Keratinocyte (primary cell): ENCODE measurements around the gene ZBTB2.

Source experiments
- EZH2 ChIP-seq: IDR thresholded peaks from one replicate; pipeline ENCODE4 v1.6.1; 2012; ENCODE audit warnings: inconsistent platforms, mild to moderate bottlenecking, low read length, moderate library complexity
- TF ChIP-seq, protein P1 (sequence below), 3 experiments: IDR thresholded peaks in 1 of 3; conservative IDR thresholded peaks in 1 of 3; optimal IDR thresholded peaks in 1 of 3; 2 replicates in 2 of 3; 3 replicates in 1 of 3; pipeline versions ENCODE3 to v1.5.1; 2011; ENCODE audit warnings: low read length in 3 of 3, mild to moderate bottlenecking in 3 of 3, moderate library complexity in 2 of 3, control low read depth in 1 of 3, inconsistent platforms in 1 of 3; ENCODE audit not compliant: insufficient read depth in 2 of 3; ENCODE audit errors: extremely low read depth in 1 of 3

DNA sequence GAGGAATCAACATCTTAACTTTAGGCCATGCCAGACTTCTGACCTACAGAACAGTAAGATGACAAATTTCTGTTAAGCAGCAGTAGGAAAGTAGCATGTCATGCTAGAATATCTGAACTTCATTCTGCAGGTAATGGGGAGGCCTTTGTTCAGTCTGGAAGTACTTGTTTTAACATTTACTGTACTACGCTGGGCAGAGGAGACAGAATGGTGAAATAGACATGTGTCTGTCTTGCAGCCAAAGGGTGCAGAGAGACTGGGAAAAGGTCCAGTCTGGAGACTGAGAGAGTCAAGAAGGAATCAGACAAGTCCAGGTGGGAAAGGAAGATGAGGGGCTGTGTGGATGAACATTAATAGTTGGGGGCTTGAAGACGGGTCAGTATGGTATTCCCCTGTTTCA, 17.5 kb upstream of the ZBTB2 start:
- TF ChIP-seq, protein P1, sequence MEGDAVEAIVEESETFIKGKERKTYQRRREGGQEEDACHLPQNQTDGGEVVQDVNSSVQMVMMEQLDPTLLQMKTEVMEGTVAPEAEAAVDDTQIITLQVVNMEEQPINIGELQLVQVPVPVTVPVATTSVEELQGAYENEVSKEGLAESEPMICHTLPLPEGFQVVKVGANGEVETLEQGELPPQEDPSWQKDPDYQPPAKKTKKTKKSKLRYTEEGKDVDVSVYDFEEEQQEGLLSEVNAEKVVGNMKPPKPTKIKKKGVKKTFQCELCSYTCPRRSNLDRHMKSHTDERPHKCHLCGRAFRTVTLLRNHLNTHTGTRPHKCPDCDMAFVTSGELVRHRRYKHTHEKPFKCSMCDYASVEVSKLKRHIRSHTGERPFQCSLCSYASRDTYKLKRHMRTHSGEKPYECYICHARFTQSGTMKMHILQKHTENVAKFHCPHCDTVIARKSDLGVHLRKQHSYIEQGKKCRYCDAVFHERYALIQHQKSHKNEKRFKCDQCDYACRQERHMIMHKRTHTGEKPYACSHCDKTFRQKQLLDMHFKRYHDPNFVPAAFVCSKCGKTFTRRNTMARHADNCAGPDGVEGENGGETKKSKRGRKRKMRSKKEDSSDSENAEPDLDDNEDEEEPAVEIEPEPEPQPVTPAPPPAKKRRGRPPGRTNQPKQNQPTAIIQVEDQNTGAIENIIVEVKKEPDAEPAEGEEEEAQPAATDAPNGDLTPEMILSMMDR (optimal IDR thresholded peaks at IDR 0.05 in 1 of 3, IDR thresholded peaks at IDR 0.05 in 1 of 3, conservative IDR thresholded peaks at IDR 0.05 in 1 of 3; ENCODE audit: extremely low read depth in 1 of 3, insufficient read depth in 2 of 3, low read length in 3 of 3): no peak
- no peak for TF ChIP-seq EZH2
